AG04449 (cell line): Measurements from ENCODE around the gene SEC14L3.

ENCODE experiments used
- CTCF ChIA-PET: fragments of 350-600 bp; formaldehyde crosslinking; extraction: SDS; loops from one replicate; lab custom pipeline; 2021; ENCODE audit warnings: antibody characterized with exemption; lab: Yijun Ruan, JAX
- POLR2A ChIA-PET: fragments of 400-600, 350-600 bp; formaldehyde crosslinking; extraction: SDS; loops from one replicate; lab custom pipeline; 2020; ENCODE audit warnings: antibody characterized with exemption, inconsistent platforms; lab: Yijun Ruan, JAX
- DNase-seq: peaks from one replicate; pipeline ENCODE4 v3.0.0-alpha.2; 2010; ENCODE audit warnings: low read depth, low spot score
- H3K4me3 ChIP-seq: 2 replicates; pipeline ENCODE4 v1.5.1; 2011; ENCODE audit warnings: low read depth, mild to moderate bottlenecking, control low read depth, low read length
- TF ChIP-seq, protein P1 (sequence below): IDR thresholded peaks from one replicate; pipeline ENCODE4 v1.5.1; 2011; ENCODE audit warnings: mild to moderate bottlenecking, moderate library complexity, low read length, control low read depth, inconsistent platforms; ENCODE audit not compliant: insufficient read depth; ENCODE audit errors: missing control alignments

SEC14L3 gene

GRCh38 chr22:30511911-30512310 is 40.1 kb upstream of the SEC14L3 start:
- CTCF ChIA-PET: interaction anchor here (2.0 kb wide), 1 partner anchor 9 kb away, joined by 5 read pairs; no protein-coding TSS in a partner anchor
- TF ChIP-seq, protein P1, sequence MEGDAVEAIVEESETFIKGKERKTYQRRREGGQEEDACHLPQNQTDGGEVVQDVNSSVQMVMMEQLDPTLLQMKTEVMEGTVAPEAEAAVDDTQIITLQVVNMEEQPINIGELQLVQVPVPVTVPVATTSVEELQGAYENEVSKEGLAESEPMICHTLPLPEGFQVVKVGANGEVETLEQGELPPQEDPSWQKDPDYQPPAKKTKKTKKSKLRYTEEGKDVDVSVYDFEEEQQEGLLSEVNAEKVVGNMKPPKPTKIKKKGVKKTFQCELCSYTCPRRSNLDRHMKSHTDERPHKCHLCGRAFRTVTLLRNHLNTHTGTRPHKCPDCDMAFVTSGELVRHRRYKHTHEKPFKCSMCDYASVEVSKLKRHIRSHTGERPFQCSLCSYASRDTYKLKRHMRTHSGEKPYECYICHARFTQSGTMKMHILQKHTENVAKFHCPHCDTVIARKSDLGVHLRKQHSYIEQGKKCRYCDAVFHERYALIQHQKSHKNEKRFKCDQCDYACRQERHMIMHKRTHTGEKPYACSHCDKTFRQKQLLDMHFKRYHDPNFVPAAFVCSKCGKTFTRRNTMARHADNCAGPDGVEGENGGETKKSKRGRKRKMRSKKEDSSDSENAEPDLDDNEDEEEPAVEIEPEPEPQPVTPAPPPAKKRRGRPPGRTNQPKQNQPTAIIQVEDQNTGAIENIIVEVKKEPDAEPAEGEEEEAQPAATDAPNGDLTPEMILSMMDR: no peak
- POLR2A ChIA-PET: no interaction called here
- H3K4me3 ChIP-seq: no peak overlapping the region
- no peak for DNase-seq

- H3K4me3 ChIP-seq: no peak overlapping the region
- TF ChIP-seq, protein P1: no peak
- DNase-seq: no peak
- CTCF ChIA-PET: interaction anchor here (0.7 to 2.0 kb wide), 3 partner anchors 10 to 124 kb away, joined by 3 to 5 read pairs (median 4); no protein-coding TSS in a partner anchor
- POLR2A ChIA-PET: no interaction called here
Measured at GRCh38 chr22:30511109-30511508, 39.3 kb upstream of the SEC14L3 start.

DNA sequence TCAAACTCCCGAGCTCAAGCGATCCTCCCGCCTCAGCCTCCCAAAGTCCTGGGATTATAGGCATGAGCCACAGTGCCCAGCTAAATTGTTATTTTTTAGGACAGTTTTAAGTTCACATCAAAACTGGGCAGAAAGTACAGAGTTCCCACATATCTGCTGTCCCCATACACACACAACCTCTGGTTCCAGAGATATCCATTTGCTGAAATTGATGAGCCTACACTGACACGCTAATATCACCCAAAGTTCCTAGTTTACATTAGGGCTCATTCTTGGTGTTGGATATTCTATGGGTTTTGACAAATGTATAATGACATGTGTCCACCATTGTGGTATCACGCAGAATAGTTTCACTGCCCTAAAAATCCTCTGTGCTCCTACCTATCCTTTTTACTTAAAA is 36.4 kb upstream of the SEC14L3 start:
- no peak overlapping the region for H3K4me3 ChIP-seq
- TF ChIP-seq, protein P1: no peak
- CTCF ChIA-PET: interaction anchor here (2.0 kb wide), 1 partner anchor 23 kb away, joined by 9 read pairs; no protein-coding TSS in a partner anchor
- POLR2A ChIA-PET: no interaction called here
- no peak for DNase-seq

GRCh38 chr22:30507670-30508069 is 35.9 kb upstream of the SEC14L3 start:
- POLR2A ChIA-PET: no interaction called here
- no peak for DNase-seq
- CTCF ChIA-PET: interaction anchor here (2.0 kb wide), 1 partner anchor 22 kb away, joined by 9 read pairs; no protein-coding TSS in a partner anchor
- TF ChIP-seq, protein P1: no peak
- H3K4me3 ChIP-seq: no peak overlapping the region

DNA sequence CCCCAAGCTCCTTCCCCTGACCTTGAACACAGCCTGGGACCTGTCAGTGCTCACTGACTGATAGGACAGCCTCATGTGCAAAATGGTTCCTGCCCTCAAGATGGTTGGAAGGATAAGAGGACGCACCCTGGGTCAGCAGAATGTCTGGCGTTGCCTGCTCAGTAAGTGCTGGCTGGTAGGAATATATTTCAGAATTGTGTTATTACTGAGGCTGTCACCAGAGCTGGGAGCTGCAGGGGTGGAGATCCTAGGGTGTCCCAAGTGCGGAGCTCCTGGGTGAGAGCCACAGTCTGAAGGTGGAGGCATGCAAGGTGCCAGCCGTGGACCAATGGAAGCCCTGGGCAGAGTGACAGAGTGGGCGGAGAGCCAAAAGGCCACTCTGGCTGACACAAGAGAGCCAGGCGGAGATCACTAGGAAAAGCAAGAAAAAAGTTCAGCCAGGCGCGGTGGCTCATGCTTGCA is 34.7 kb upstream of the SEC14L3 start:
- ChIA-PET CTCF (interaction anchor here (2.0 kb wide), 1 partner anchor 21 kb away, joined by 9 read pairs; no protein-coding TSS in a partner anchor), POLR2A (no interaction called here)
- TF ChIP-seq, protein P1: no peak
- no peak overlapping the region for H3K4me3 ChIP-seq
- DNase-seq: no peak

- CTCF ChIA-PET: interaction anchor here (2.2 kb wide), 1 partner anchor 18 kb away, joined by 12 read pairs; no protein-coding TSS in a partner anchor
- POLR2A ChIA-PET: no interaction called here
Measured at GRCh38 chr22:30503551-30503950, 31.7 kb upstream of the SEC14L3 start.

More at GRCh38 chr22:30503551-30503950, 31.7 kb upstream of the SEC14L3 start:
- H3K4me3 ChIP-seq: no peak overlapping the region
- no peak for DNase-seq
- TF ChIP-seq, protein P1: no peak
